DND-41 (cell line): ENCODE data around the gene PCGF3.

Experiments
- ATAC-seq: fragments of 200-7000 bp; cut with Tn5 transposase; 3 replicates; pipeline ENCODE4 v1.9.1; 2021; ENCODE audit warnings: low read depth; ENCODE audit not compliant: insufficient read depth
- DNase-seq: peaks from one replicate; pipeline ENCODE4 v3.0.0-alpha.2; 2020
- H2AFZ ChIP-seq: 2 replicates; pipeline ENCODE4 v1.6.0; 2012; ENCODE audit warnings: low read depth, low read length
- H3K27ac ChIP-seq: 2 replicates; pipeline ENCODE4 v1.5.1; 2012; ENCODE audit warnings: low read length, inconsistent platforms
- H3K27me3 ChIP-seq: fragments of 200-600 bp; sonication (generic); 2 replicates; pipeline ENCODE4 v1.6.0; 2012; ENCODE audit warnings: low read length, mild to moderate bottlenecking, inconsistent platforms; ENCODE audit not compliant: insufficient read depth, poor library complexity
- H3K36me3 ChIP-seq: 2 replicates; pipeline ENCODE4 v1.5.1; 2012; ENCODE audit warnings: low read length, inconsistent platforms; ENCODE audit not compliant: insufficient read depth
- H3K4me1 ChIP-seq: 2 replicates; pipeline ENCODE4 v1.5.1; 2012; ENCODE audit warnings: mild to moderate bottlenecking, low read length; ENCODE audit not compliant: insufficient read depth
- H3K4me2 ChIP-seq: 2 replicates; pipeline ENCODE4 v1.6.0; 2012; ENCODE audit warnings: mild to moderate bottlenecking, moderate library complexity, low read length, inconsistent platforms; ENCODE audit not compliant: insufficient read depth
- H3K4me3 ChIP-seq, 2 experiments: fragments of 200-600 bp in 1 of 2; shearing (Covaris generic) in 1 of 2; 2 replicates each; pipeline ENCODE4 v1.5.1; 2012 to 2016; ENCODE audit warnings: inconsistent platforms in 2 of 2, low read length in 2 of 2, mild to moderate bottlenecking in 2 of 2, low read depth in 1 of 2, moderate library complexity in 1 of 2
- H3K79me2 ChIP-seq: 2 replicates; pipeline ENCODE4 v1.6.0; 2012; ENCODE audit warnings: low read length, inconsistent platforms; ENCODE audit not compliant: insufficient read depth
- H3K9ac ChIP-seq: 2 replicates; pipeline ENCODE4 v1.6.0; 2012; ENCODE audit warnings: low read depth, mild to moderate bottlenecking, inconsistent platforms, low read length, moderate library complexity
- H3K9me3 ChIP-seq: 2 replicates; pipeline ENCODE4 v1.5.1; 2012; ENCODE audit warnings: low read length, moderate library complexity, mild to moderate bottlenecking, inconsistent platforms; ENCODE audit not compliant: insufficient read depth, severe bottlenecking
- H4K20me1 ChIP-seq: 2 replicates; pipeline ENCODE4 v1.6.0; 2012; ENCODE audit warnings: low read length; ENCODE audit not compliant: insufficient read depth
- EZH2 ChIP-seq: IDR thresholded peaks from 3 replicates; pipeline ENCODE4 v1.6.1; 2012; ENCODE audit warnings: borderline replicate concordance, low read depth, mild to moderate bottlenecking, moderate library complexity, low read length, inconsistent platforms; ENCODE audit not compliant: severe bottlenecking
- TF ChIP-seq, protein P1 (sequence below): IDR thresholded peaks from 2 replicates; pipeline ENCODE4 v1.5.1; 2012; ENCODE audit warnings: borderline replicate concordance, low read length, moderate library complexity, mild to moderate bottlenecking; ENCODE audit not compliant: poor library complexity, severe bottlenecking; ENCODE audit errors: extremely low read depth

The PCGF3 gene

DNA sequence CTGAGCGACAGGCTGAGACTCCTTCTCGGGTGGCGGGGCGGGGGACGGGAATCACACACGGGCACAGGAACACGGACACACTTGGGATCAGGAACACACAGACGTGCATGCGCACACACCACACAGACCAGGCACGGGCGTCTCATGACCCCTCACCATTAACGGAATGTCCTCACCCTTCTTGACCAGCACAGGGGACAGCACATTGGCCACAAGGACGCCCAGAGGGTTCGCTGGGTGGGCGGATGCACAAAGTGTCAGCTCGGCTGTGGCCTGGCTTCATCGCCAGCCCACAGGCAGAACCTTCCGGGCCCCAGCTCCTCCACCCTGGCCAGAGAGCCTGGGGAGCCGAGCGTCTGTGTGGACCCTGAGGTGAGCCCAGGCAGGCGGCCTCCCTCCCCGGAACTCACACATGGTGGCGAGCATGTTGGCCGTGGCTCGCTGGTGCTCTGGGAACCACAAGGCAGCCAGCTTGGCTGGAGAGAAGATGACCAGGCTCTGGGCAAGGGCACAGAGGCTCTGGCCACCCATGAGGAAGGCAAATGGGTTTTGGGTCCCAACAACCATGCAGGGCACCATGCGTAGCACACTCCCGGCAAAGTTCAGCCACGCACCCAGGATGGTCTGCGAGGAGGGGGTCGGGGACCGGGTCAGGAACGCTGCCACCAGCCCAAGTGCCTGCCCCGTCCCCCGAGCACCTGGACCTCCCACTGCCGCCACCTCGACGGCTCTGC, 19.8 kb upstream of the PCGF3 start:
- no peak for TF ChIP-seq EZH2
- TF ChIP-seq, protein P1, sequence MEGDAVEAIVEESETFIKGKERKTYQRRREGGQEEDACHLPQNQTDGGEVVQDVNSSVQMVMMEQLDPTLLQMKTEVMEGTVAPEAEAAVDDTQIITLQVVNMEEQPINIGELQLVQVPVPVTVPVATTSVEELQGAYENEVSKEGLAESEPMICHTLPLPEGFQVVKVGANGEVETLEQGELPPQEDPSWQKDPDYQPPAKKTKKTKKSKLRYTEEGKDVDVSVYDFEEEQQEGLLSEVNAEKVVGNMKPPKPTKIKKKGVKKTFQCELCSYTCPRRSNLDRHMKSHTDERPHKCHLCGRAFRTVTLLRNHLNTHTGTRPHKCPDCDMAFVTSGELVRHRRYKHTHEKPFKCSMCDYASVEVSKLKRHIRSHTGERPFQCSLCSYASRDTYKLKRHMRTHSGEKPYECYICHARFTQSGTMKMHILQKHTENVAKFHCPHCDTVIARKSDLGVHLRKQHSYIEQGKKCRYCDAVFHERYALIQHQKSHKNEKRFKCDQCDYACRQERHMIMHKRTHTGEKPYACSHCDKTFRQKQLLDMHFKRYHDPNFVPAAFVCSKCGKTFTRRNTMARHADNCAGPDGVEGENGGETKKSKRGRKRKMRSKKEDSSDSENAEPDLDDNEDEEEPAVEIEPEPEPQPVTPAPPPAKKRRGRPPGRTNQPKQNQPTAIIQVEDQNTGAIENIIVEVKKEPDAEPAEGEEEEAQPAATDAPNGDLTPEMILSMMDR = no peak
- H3K79me2 ChIP-seq = no peaks in the 10 kb centered on the region
- H2AFZ ChIP-seq = no peak overlapping the region
- no peaks in the 10 kb centered on the region for H3K36me3 ChIP-seq
- ATAC-seq = no peak
- H3K27ac ChIP-seq = no peak overlapping the region
- peaks cover 12% of the 10 kb centered on the region for H3K4me1 ChIP-seq
- no peak for DNase-seq
- H3K9ac ChIP-seq = no peak overlapping the region
- H3K27me3 ChIP-seq = no peaks in the 10 kb centered on the region
- H3K4me2 ChIP-seq = no peak overlapping the region
- H3K9me3 ChIP-seq = no peaks in the 10 kb centered on the region
- H3K4me3 ChIP-seq = no peak overlapping the region
- peaks cover 24% of the 10 kb centered on the region for H4K20me1 ChIP-seq

DNA sequence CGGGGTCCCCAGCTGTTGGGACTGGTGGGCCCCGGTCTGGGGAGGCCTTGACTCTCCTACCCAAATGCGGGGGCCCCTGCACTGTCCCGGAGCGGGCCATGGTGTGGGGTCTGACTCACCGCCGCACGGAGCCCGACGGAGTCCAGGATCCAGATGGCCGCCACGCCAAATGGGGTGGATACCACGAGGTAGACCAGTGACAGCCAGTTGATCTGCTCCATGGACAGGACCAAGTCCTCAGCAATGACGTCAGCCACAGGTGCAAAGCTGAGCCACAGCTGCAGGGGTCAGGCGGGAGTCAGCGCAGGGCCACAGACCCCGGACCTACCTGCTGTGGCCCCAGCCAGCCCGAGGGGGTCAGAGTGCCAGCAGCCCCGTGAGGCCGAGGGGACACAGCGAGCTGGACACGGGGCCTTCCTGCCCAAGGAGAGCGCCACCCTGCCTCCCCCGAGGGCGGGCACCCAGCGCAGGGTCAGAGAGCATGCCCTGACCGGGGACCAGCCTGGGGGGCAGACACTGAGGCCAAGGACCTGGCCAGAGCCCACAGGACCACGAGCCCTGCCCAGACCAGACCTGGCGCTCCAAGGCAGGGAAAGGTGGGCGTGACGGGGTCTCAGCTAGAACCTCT, 19.1 kb upstream of the PCGF3 start:
- no peak overlapping the region for H3K4me2 ChIP-seq
- H3K9me3 ChIP-seq = no peaks in the 10 kb centered on the region
- no peak overlapping the region for H3K4me3 ChIP-seq
- TF ChIP-seq, protein P1 = no peak
- TF ChIP-seq EZH2 = no peak
- no peaks in the 10 kb centered on the region for H3K27me3 ChIP-seq
- H3K27ac ChIP-seq = no peak overlapping the region
- no peak overlapping the region for H3K9ac ChIP-seq
- ATAC-seq = no peak
- no peaks in the 10 kb centered on the region for H3K36me3 ChIP-seq
- DNase-seq = no peak
- no peaks in the 10 kb centered on the region for H3K79me2 ChIP-seq
- H3K4me1 ChIP-seq = peaks cover 7% of the 10 kb centered on the region
- no peak overlapping the region for H2AFZ ChIP-seq
- H4K20me1 ChIP-seq = peaks cover 24% of the 10 kb centered on the region

DNA sequence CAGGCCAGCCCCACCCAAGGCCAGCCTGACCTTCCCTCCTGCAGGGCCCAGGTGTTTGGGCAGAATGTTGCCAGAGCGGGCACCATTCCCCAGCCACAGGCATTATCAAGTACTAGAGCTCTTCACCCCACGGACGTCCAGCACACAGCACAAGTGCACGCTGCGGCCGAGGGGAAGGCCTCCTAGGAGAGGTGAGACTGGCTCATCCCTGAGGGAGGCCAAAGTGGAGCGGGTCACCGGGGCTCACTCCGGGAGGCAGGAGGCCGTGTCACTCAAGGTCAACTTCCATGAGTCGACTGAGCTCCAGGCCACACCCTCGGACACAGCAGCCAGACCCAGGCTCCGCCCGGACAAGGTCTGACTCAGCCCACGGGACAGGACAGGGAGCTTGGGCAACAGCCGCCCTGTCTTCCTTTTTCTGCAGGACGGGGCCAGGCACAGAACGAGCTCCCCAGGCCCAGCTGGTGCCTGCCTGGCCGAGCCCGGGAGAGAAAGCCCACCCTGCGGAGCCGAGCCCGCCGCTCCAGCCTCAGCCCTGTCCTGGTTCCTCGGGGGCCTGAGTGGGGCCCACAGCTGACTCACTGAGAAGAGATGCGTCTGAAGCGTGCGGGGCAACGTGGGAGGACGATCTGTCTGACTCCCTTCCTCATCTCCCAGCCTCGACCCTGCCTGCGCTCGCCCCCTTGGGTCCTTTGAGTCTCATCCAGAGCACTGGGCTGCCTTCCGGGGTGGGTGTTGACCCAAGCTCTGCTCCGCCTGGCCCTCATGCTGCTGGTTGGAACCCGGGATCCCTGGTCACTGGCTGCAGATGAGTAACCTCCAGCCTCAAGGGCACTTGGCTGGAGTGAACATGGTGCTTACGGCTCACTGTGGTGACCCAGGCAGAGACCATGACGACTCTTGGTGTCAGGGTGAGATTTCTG, 18.3 kb upstream of the PCGF3 start:
- Histone ChIP-seq H3K9me3 (no peaks in the 10 kb centered on the region), H3K27ac (no peak overlapping the region), H3K4me2 (no peak overlapping the region), H4K20me1 (peaks cover 18% of the 10 kb centered on the region), H3K79me2 (no peaks in the 10 kb centered on the region), H2AFZ (no peak overlapping the region), H3K9ac (no peak overlapping the region), H3K27me3 (no peaks in the 10 kb centered on the region), H3K36me3 (no peaks in the 10 kb centered on the region), H3K4me1 (no peaks in the 10 kb centered on the region; the same call in none of the 2 replicates), H3K4me3 (no peak overlapping the region)
- DNase-seq = no peak
- TF ChIP-seq, protein P1 = no peak
- no peak for TF ChIP-seq EZH2
- no peak for ATAC-seq
